ENCODE results near the gene MYO1A.

MYO1A gene

GRCh38 chr12:57009949-57010626 lies 39.8 kb downstream of the MYO1A start:
- H2AFZ ChIP-seq (ENCODE audit: low read depth, low read length): no peak overlapping the region
- peaks cover 11% of the 10 kb centered on the region for H3K27me3 ChIP-seq (ENCODE audit: insufficient read depth, low read length, poor library complexity)
- ATAC-seq (ENCODE audit: insufficient read depth, low read depth): no peak
- no peak overlapping the region for H3K27ac ChIP-seq (ENCODE audit: low read length)
- H3K36me3 ChIP-seq (ENCODE audit: insufficient read depth, low read length): no peaks in the 10 kb centered on the region
- TF ChIP-seq CTCF (IDR thresholded peaks at IDR 0.05; ENCODE audit: borderline replicate concordance, extremely low read depth, low read length, poor library complexity, severe bottlenecking) (no peak), EZH2 (IDR thresholded peaks at IDR 0.05; ENCODE audit: borderline replicate concordance, low read depth, low read length, severe bottlenecking) (no peak)
- H3K9me3 ChIP-seq (ENCODE audit: insufficient read depth, low read length, severe bottlenecking): no peaks in the 10 kb centered on the region
- peaks cover 11% of the 10 kb centered on the region for H3K79me2 ChIP-seq (ENCODE audit: insufficient read depth, low read length)
- no peak overlapping the region for H3K9ac ChIP-seq (ENCODE audit: low read depth, low read length)
- peaks cover 3% of the 10 kb centered on the region; the same call in 1 of the 2 replicates for H4K20me1 ChIP-seq (ENCODE audit: insufficient read depth, low read length)
- no peak for DNase-seq
- no peak overlapping the region for H3K4me2 ChIP-seq (ENCODE audit: insufficient read depth, low read length)
- peaks cover 12% of the 10 kb centered on the region for H3K4me1 ChIP-seq (ENCODE audit: insufficient read depth, low read length)
- no peak overlapping the region for H3K4me3 ChIP-seq (ENCODE audit: low read depth in 1 of 2, low read length in 2 of 2)

- peaks cover 17% of the 10 kb centered on the region for H3K36me3 ChIP-seq (ENCODE audit: insufficient read depth, low read length)
- H2AFZ ChIP-seq (ENCODE audit: low read depth, low read length): no peak overlapping the region
- H3K27ac ChIP-seq (ENCODE audit: low read length): no peak overlapping the region
- peaks cover 30% of the 10 kb centered on the region for H3K79me2 ChIP-seq (ENCODE audit: insufficient read depth, low read length)
- H3K4me3 ChIP-seq (ENCODE audit: low read depth in 1 of 2, low read length in 2 of 2): no peak overlapping the region
- peaks cover 21% of the 10 kb centered on the region for H3K4me1 ChIP-seq (ENCODE audit: insufficient read depth, low read length)
- ATAC-seq (ENCODE audit: insufficient read depth, low read depth) (peak; percentile 64), DNase-seq (peak; percentile 43)
- peaks cover under 1% of the 10 kb centered on the region for H3K27me3 ChIP-seq (ENCODE audit: insufficient read depth, low read length, poor library complexity)
- peak; percentile 86 for TF ChIP-seq CTCF (IDR thresholded peaks at IDR 0.05; ENCODE audit: borderline replicate concordance, extremely low read depth, low read length, poor library complexity, severe bottlenecking)
- no peak for TF ChIP-seq EZH2 (IDR thresholded peaks at IDR 0.05; ENCODE audit: borderline replicate concordance, low read depth, low read length, severe bottlenecking)
- H3K9ac ChIP-seq (ENCODE audit: low read depth, low read length): no peak overlapping the region
- no peaks in the 10 kb centered on the region for H3K9me3 ChIP-seq (ENCODE audit: insufficient read depth, low read length, severe bottlenecking)
- peaks cover 17% of the 10 kb centered on the region for H4K20me1 ChIP-seq (ENCODE audit: insufficient read depth, low read length)
- H3K4me2 ChIP-seq (ENCODE audit: insufficient read depth, low read length): no peak overlapping the region
Measured at GRCh38 chr12:57008178-57008577, 41.8 kb downstream of the MYO1A start.

- peaks cover 23% of the 10 kb centered on the region for H3K4me1 ChIP-seq (ENCODE audit: insufficient read depth, low read length)
- no peaks in the 10 kb centered on the region for H3K27me3 ChIP-seq (ENCODE audit: insufficient read depth, low read length, poor library complexity)
- TF ChIP-seq CTCF (IDR thresholded peaks at IDR 0.05; ENCODE audit: borderline replicate concordance, extremely low read depth, low read length, poor library complexity, severe bottlenecking) (no peak), EZH2 (IDR thresholded peaks at IDR 0.05; ENCODE audit: borderline replicate concordance, low read depth, low read length, severe bottlenecking) (no peak)
- peaks cover 30% of the 10 kb centered on the region for H3K36me3 ChIP-seq (ENCODE audit: insufficient read depth, low read length)
- H3K27ac ChIP-seq (ENCODE audit: low read length): no peak overlapping the region
- H4K20me1 ChIP-seq (ENCODE audit: insufficient read depth, low read length): peaks cover 28% of the 10 kb centered on the region
- peak overlapping the region in 1 of 2 experiments; percentile 53; a peak in 2 of 4 replicates for H3K4me3 ChIP-seq (ENCODE audit: low read depth in 1 of 2, low read length in 2 of 2)
- no peaks in the 10 kb centered on the region for H3K9me3 ChIP-seq (ENCODE audit: insufficient read depth, low read length, severe bottlenecking)
- ATAC-seq (ENCODE audit: insufficient read depth, low read depth) (no peak), DNase-seq (no peak)
- H2AFZ ChIP-seq (ENCODE audit: low read depth, low read length): peak overlapping the region; percentile 64
- H3K4me2 ChIP-seq (ENCODE audit: insufficient read depth, low read length): peak overlapping the region; percentile 54; the same call in 1 of the 2 replicates
- peak overlapping the region; percentile 33 for H3K9ac ChIP-seq (ENCODE audit: low read depth, low read length)
- peaks cover 42% of the 10 kb centered on the region for H3K79me2 ChIP-seq (ENCODE audit: insufficient read depth, low read length)
Measured at GRCh38 chr12:57006809-57007475, 43.0 kb downstream of the MYO1A start.

Measured in DND-41 (cell line).